ENCODE results near the gene CFAP20DC.

- TF ChIP-seq POLR2A (IDR thresholded peaks at IDR 0.05; ENCODE audit: extremely low read depth, insufficient read length), result no peak
- TF ChIP-seq, protein P1, sequence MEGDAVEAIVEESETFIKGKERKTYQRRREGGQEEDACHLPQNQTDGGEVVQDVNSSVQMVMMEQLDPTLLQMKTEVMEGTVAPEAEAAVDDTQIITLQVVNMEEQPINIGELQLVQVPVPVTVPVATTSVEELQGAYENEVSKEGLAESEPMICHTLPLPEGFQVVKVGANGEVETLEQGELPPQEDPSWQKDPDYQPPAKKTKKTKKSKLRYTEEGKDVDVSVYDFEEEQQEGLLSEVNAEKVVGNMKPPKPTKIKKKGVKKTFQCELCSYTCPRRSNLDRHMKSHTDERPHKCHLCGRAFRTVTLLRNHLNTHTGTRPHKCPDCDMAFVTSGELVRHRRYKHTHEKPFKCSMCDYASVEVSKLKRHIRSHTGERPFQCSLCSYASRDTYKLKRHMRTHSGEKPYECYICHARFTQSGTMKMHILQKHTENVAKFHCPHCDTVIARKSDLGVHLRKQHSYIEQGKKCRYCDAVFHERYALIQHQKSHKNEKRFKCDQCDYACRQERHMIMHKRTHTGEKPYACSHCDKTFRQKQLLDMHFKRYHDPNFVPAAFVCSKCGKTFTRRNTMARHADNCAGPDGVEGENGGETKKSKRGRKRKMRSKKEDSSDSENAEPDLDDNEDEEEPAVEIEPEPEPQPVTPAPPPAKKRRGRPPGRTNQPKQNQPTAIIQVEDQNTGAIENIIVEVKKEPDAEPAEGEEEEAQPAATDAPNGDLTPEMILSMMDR (IDR thresholded peaks at IDR 0.05; ENCODE audit: low read depth, low read length), result no peak
- no peak for TF ChIP-seq MAX (IDR thresholded peaks at IDR 0.05; ENCODE audit: low read depth, low read length)
Observed at GRCh38 chr3:58840949-58841348, 208.9 kb downstream of the CFAP20DC start.
